GM12878 (cell line): ENCODE results near the gene DNMT3A. TPM values are rescaled to one million over a fixed set of nuclear protein-coding genes. Genes with fewer than 3 reads are reported as not detected.

Source experiments
- ATAC-seq: fragments of 200-7000 bp; cut with Tn5 transposase; 3 replicates; pipeline ENCODE4 v1.9.1; 2020; ENCODE audit warnings: mild to moderate bottlenecking, moderate library complexity
- BruUV-seq: library from RNA; stranded (reverse); fragments of 400-500 nt; replicated peaks from 2 replicates; lab custom pipeline; 2021; lab: Mats Ljungman, UMichigan
- CTCF ChIA-PET: fragments of 300-600 bp; sonication (Branson Sonifier 250); formaldehyde crosslinking; extraction: SDS; loops from one replicate; lab custom pipeline; 2021; ENCODE audit warnings: inconsistent platforms; lab: Yijun Ruan, JAX
- POLR2A ChIA-PET: fragments of 350-600 bp; formaldehyde crosslinking; extraction: SDS; loops from one replicate; lab custom pipeline; 2021; ENCODE audit warnings: inconsistent platforms; lab: Charles Lee
- RAD21 ChIA-PET: fragments of 300-600 bp; sonication (Branson Sonifier 250); formaldehyde crosslinking; loops from one replicate; lab custom pipeline; 2023; ENCODE audit warnings: antibody characterized with exemption; ENCODE audit not compliant: unreplicated experiment; lab: Charles Lee
- SMC1A ChIA-PET: fragments of 300-600 bp; sonication (Branson Sonifier 250); formaldehyde crosslinking; loops from one replicate; lab custom pipeline; 2023; ENCODE audit not compliant: unreplicated experiment, uncharacterized antibody; lab: Charles Lee
- DNase-seq: peaks from one replicate; pipeline ENCODE4 v3.0.0-alpha.2; 2011; ENCODE audit warnings: low read depth, low spot score
- FAIRE-seq: peaks from 3 replicates; lab custom pipeline; 2011; peaks lifted over from hg19 to GRCh38; lab: Jason Lieb, UNC
- H2AFZ ChIP-seq: 2 replicates; pipeline ENCODE4 v1.6.0; 2011; ENCODE audit warnings: low read depth, low read length, control low read depth; ENCODE audit not compliant: control insufficient read depth
- H3K27ac ChIP-seq: 2 replicates; pipeline ENCODE4 v1.5.1; 2011; ENCODE audit warnings: control low read depth; ENCODE audit not compliant: control insufficient read depth, insufficient read depth
- H3K27me3 ChIP-seq, 2 experiments: replicated peaks in 1 of 2; 2 replicates each; pipeline versions ENCODE4 v1.6.0 to v1.6.1; 2011; ENCODE audit warnings: low read length in 1 of 2; ENCODE audit not compliant: control insufficient read depth in 2 of 2, insufficient read depth in 2 of 2
- H3K36me3 ChIP-seq, 2 experiments: 2 replicates each; pipeline ENCODE4 v1.5.1; 2011; ENCODE audit warnings: low read length in 1 of 2; ENCODE audit not compliant: control insufficient read depth in 2 of 2, insufficient read depth in 2 of 2
- H3K4me1 ChIP-seq: 2 replicates; pipeline ENCODE4 v1.6.1; 2011; ENCODE audit warnings: mild to moderate bottlenecking, low read length, moderate library complexity, mixed read lengths; ENCODE audit not compliant: control insufficient read depth, insufficient read depth
- H3K4me2 ChIP-seq: 2 replicates; pipeline ENCODE4 v1.6.0; 2011; ENCODE audit warnings: control low read depth; ENCODE audit not compliant: control insufficient read depth, insufficient read depth
- H3K4me3 ChIP-seq: fragments of 200-600 bp; sonication (generic); 2 replicates; pipeline ENCODE4 v1.5.1; 2016
- H3K79me2 ChIP-seq: 2 replicates; pipeline ENCODE4 v1.6.0; 2011; ENCODE audit warnings: low read length; ENCODE audit not compliant: control insufficient read depth, insufficient read depth
- H3K9ac ChIP-seq: 2 replicates; pipeline ENCODE4 v1.8.0; 2011; ENCODE audit warnings: low read length, control low read depth, mixed read lengths; ENCODE audit not compliant: control insufficient read depth, insufficient read depth
- H3K9me3 ChIP-seq: replicated peaks from 3 replicates; pipeline ENCODE4 v1.5.1; 2011; ENCODE audit warnings: mild to moderate bottlenecking, low read length; ENCODE audit not compliant: control insufficient read depth, insufficient read depth
- H4K20me1 ChIP-seq: 2 replicates; pipeline ENCODE4 v1.6.0; 2011; ENCODE audit not compliant: control insufficient read depth, insufficient read depth
- PAX5 ChIP-seq: IDR thresholded peaks from 2 replicates; pipeline ENCODE4 v1.6.1; 2011; ENCODE audit warnings: low read depth, low read length, borderline replicate concordance
- ZNF622 ChIP-seq: fragments of 450-650 bp; IDR thresholded peaks from 2 replicates; pipeline ENCODE4 v1.6.1; 2017; ENCODE audit warnings: mild to moderate bottlenecking, inconsistent platforms
- WGBS: methylation state at CpG from one replicate; pipeline ENCODE4 v1.1.6; 2016; ENCODE audit warnings: low lambda C conversion rate; ENCODE audit not compliant: insufficient replicate concordance, insufficient coverage; ENCODE audit errors: missing lambda C conversion rate; 5-methylcytosine and 5-hydroxymethylcytosine counted together
- in situ Hi-C: fragments of 300-500 bp; cut with MboI; formaldehyde crosslinking; loops from 9 replicates; pipeline ENCODE4 v1.14.3; 2018; ENCODE audit warnings: mixed read lengths
- intact Hi-C: fragments of 100-400 bp; cut with micrococcal nuclease; formaldehyde crosslinking; loops from one replicate; pipeline ENCODE4 v1.14.2; 2022; ENCODE audit not compliant: unreplicated experiment
- polyA plus RNA-seq, 11 experiments: library from polyadenylated mRNA; depleted of rRNA in 4 of 11; unstranded in 6 of 11; stranded (reverse) in 5 of 11; fragments of >200 nt; fragmentation: Nextera tagmentation in 4 of 11; fragmentation: Illumina TruSeq in 1 of 11; extraction: Ambion mirVana in 4 of 11; extraction: Trizol in 1 of 11; gene quantifications; 1 replicate in 1 of 11; 2 replicates in 10 of 11; pipeline versions ENCODE4 v1.2.1 to v1.2.3, GENCODE V29; 2011 to 2016; ENCODE audit warnings: inconsistent platforms in 2 of 11, missing spikeins in 2 of 11, low read depth in 1 of 11
- total RNA-seq, 4 experiments: library from RNA; depleted of rRNA in 3 of 4; stranded (reverse); fragments of >200 nt in 3 of 4; fragmentation: Illumina TruSeq in 1 of 4; extraction: Trizol in 1 of 4; gene quantifications; 2 replicates each; pipeline versions ENCODE4 v1.2.1 to v1.2.3, GENCODE V29; 2013 to 2021
- TF ChIP-seq, protein P1 (sequence below): fragments of 450-650 bp; IDR thresholded peaks from 2 replicates; pipeline ENCODE4 v1.6.1; 2017; ENCODE audit warnings: mild to moderate bottlenecking, moderate library complexity

DNMT3A gene
- total and polyA plus RNA-seq, 10 of the 15 experiments (the other 5 are each of a cell fraction or from before 2014, with no cell fraction given) = 7.4 to 51.6 (median 17.4) TPM

DNA sequence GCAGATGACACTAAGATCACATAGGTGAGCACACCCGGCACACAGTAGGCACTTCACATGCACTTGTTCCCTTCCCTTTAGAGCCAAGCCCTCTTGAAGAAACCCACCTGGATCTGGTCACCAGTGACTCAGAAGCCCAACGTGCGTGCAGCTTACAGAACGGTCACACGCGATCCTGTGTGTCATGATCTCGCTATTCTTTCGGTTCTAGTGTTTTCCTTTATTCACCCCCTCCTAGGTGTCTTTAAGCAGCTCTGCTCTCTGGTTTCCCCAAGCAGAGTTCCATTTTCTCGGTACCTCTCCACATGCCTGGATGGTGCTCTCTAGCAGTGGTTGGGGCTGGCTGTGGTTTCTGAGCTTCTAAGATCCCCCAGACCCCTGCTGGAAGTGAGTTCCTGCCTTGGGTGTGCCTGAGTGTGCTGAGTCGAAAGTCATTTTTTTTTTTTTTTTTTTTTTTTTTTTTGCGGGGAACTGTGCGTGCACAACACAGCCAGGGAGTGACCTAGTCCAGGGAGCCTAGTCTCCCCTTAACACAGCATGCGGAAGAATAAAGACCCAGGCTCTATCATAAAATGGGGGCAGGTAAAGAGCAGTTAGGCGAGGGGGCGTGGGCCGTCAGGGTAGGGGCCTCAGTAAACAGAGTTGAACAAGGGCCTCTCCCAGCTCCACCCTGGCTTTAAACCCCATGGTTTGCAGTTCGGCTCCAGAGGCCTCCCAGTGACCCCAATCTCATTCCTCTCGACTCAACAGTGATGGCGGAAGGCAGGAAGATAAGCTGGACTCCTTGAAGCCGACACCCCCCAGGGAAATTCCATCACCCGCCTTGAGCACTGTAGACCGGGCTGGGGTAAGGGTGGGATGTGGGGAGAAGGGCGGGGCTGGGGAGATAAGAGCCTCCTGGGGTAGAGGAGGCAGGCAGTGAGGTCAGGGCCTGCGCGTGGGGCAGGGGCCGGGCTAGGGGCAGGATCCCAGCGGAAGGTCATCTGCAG lies 29.8 kb upstream of the DNMT3A start:
- Histone ChIP-seq H3K27ac (no peak overlapping the region), H2AFZ (no peak overlapping the region), H3K9me3 (no peaks in the 10 kb centered on the region), H4K20me1 (no peaks in the 10 kb centered on the region), H3K4me1 (peaks cover 5% of the 10 kb centered on the region), H3K36me3 (no peaks in the 10 kb centered on the region), H3K4me2 (no peak overlapping the region), H3K4me3 (no peak overlapping the region), H3K27me3 (no peaks in the 10 kb centered on the region), H3K9ac (no peak overlapping the region), H3K79me2 (no peaks in the 10 kb centered on the region)
- in situ Hi-C loops = no loop called here
- POLR2A ChIA-PET = interaction anchor here (0.6 to 2.4 kb wide), 2 partner anchors 9 to 149 kb away, joined by 3 to 11 read pairs; no protein-coding TSS in a partner anchor
- intact Hi-C loops = no loop called here
- no peak for FAIRE-seq
- DNase-seq = no peak
- SMC1A ChIA-PET = interaction anchor here (0.9 kb wide), 1 partner anchor 31 kb away, joined by 3 read pairs; no protein-coding TSS in a partner anchor
- CTCF ChIA-PET = interaction anchor here (1.1 to 1.8 kb wide), 2 partner anchors 9 to 236 kb away, joined by 3 to 7 read pairs; no protein-coding TSS in a partner anchor
- no TSS peak for BruUV-seq
- no peak for ATAC-seq
- 95% methylated on average over 20 of the region's 27 CpGs for WGBS
- RAD21 ChIA-PET = interaction anchor here (0.8 kb wide), 1 partner anchor 71 kb away, joined by 5 read pairs; no protein-coding TSS in a partner anchor
- TF ChIP-seq PAX5 (no peak), ZNF622 (no peak)
- TF ChIP-seq, protein P1, sequence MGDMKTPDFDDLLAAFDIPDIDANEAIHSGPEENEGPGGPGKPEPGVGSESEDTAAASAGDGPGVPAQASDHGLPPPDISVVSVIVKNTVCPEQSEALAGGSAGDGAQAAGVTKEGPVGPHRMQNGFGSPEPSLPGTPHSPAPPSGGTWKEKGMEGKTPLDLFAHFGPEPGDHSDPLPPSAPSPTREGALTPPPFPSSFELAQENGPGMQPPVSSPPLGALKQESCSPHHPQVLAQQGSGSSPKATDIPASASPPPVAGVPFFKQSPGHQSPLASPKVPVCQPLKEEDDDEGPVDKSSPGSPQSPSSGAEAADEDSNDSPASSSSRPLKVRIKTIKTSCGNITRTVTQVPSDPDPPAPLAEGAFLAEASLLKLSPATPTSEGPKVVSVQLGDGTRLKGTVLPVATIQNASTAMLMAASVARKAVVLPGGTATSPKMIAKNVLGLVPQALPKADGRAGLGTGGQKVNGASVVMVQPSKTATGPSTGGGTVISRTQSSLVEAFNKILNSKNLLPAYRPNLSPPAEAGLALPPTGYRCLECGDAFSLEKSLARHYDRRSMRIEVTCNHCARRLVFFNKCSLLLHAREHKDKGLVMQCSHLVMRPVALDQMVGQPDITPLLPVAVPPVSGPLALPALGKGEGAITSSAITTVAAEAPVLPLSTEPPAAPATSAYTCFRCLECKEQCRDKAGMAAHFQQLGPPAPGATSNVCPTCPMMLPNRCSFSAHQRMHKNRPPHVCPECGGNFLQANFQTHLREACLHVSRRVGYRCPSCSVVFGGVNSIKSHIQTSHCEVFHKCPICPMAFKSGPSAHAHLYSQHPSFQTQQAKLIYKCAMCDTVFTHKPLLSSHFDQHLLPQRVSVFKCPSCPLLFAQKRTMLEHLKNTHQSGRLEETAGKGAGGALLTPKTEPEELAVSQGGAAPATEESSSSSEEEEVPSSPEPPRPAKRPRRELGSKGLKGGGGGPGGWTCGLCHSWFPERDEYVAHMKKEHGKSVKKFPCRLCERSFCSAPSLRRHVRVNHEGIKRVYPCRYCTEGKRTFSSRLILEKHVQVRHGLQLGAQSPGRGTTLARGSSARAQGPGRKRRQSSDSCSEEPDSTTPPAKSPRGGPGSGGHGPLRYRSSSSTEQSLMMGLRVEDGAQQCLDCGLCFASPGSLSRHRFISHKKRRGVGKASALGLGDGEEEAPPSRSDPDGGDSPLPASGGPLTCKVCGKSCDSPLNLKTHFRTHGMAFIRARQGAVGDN = no peak
